ENCODE results near the gene FAM83C.

GRCh38 chr20:35294293-35294685 is 2.1 kb upstream of the FAM83C start:
- TF ChIP-seq POLR2A (IDR thresholded peaks at IDR 0.05), result no peak
- no peak for TF ChIP-seq POLR2AphosphoS5 (IDR thresholded peaks at IDR 0.05)
- no peak for TF ChIP-seq CTCF (IDR thresholded peaks at IDR 0.05)

Measured in suprapubic skin (tissue), 4 donors.